HepG2 (cell line): ENCODE measurements around the gene NR1H3. TPM values are rescaled to one million over a fixed set of nuclear protein-coding genes. Genes with fewer than 3 reads are reported as not detected.

ENCODE experiments used
- ARNTL ChIP-seq: sonication (generic); formaldehyde crosslinking; IDR thresholded peaks from 2 replicates; pipeline ENCODE4 v1.4.0; 2020; ENCODE audit warnings: mild to moderate bottlenecking, missing genetic modification reagents
- FOSL1 ChIP-seq: sonication (generic); formaldehyde crosslinking; IDR thresholded peaks from 2 replicates; pipeline ENCODE4 v1.9.0; 2021; ENCODE audit warnings: missing genetic modification reagents, borderline replicate concordance
- FOXP1 ChIP-seq, 2 experiments: fragments of 450-650 bp in 1 of 2; IDR thresholded peaks; 2 replicates each; pipeline ENCODE4 v1.6.1; 2017 to 2018; ENCODE audit warnings: antibody characterized with exemption in 1 of 2
- GATAD1 ChIP-seq: IDR thresholded peaks from 2 replicates; pipeline ENCODE4 v1.6.1; 2016; ENCODE audit warnings: missing genetic modification reagents, missing compliant biosample characterization
- HHEX ChIP-seq: IDR thresholded peaks from 2 replicates; pipeline ENCODE4 v1.6.1; 2016; ENCODE audit warnings: control low read depth
- MAZ ChIP-seq, 2 experiments: sonication (generic) in 1 of 2; formaldehyde crosslinking in 1 of 2; IDR thresholded peaks; 2 replicates each; pipeline versions ENCODE4 v1.5.0 to v1.6.1; 2012 to 2020; ENCODE audit warnings: low read depth in 2 of 2, mild to moderate bottlenecking in 2 of 2, borderline replicate concordance in 1 of 2, improper control_type of control experiment in 1 of 2, low read length in 1 of 2, missing genetic modification reagents in 1 of 2, moderate library complexity in 1 of 2
- NFYC ChIP-seq: IDR thresholded peaks from 2 replicates; pipeline ENCODE4 v1.6.1; 2016; ENCODE audit warnings: missing genetic modification reagents, missing compliant biosample characterization
- SP140L ChIP-seq: sonication (generic); formaldehyde crosslinking; IDR thresholded peaks from 2 replicates; pipeline ENCODE4 v1.4.0; 2020; ENCODE audit warnings: missing genetic modification reagents, borderline replicate concordance
- ZFP41 ChIP-seq: sonication (generic); formaldehyde crosslinking; IDR thresholded peaks from 2 replicates; pipeline ENCODE4 v1.4.0; 2020; ENCODE audit warnings: mild to moderate bottlenecking, missing genetic modification reagents, borderline replicate concordance
- ZNF124 ChIP-seq: sonication (generic); formaldehyde crosslinking; IDR thresholded peaks from 2 replicates; pipeline ENCODE4 v1.4.0; 2020; ENCODE audit warnings: missing genetic modification reagents
- ZNF781 ChIP-seq: sonication (generic); formaldehyde crosslinking; IDR thresholded peaks from 2 replicates; pipeline ENCODE4 v1.5.1; 2020; ENCODE audit warnings: borderline replicate concordance, mild to moderate bottlenecking, missing genetic modification reagents; ENCODE audit errors: not compliant biosample characterization
- polyA plus RNA-seq, 8 experiments: library from polyadenylated mRNA; depleted of rRNA in 3 of 8; stranded (reverse) in 7 of 8; unstranded in 1 of 8; fragments of >200 nt; fragmentation: Illumina TruSeq in 4 of 8; extraction: Trizol in 4 of 8; gene quantifications; 2 replicates each; pipeline versions ENCODE4 v1.2.1 to v1.2.3, GENCODE V29; 2011 to 2016; ENCODE audit warnings: low read depth in 4 of 8, missing spikeins in 1 of 8, mixed read lengths in 1 of 8; ENCODE audit not compliant: insufficient read depth in 1 of 8
- total RNA-seq, 5 experiments: library from RNA; depleted of rRNA; stranded (reverse); fragments of >200 nt; fragmentation: Illumina TruSeq; extraction: Trizol; gene quantifications; 2 replicates each; pipeline ENCODE4 v1.2.3, GENCODE V29; 2016; ENCODE audit warnings: low read depth in 1 of 5
- TF ChIP-seq, protein P1 (sequence below): sonication (generic); formaldehyde crosslinking; IDR thresholded peaks from 2 replicates; pipeline ENCODE4 v1.4.0; 2020; ENCODE audit warnings: missing genetic modification reagents
- TF ChIP-seq, protein P2 (sequence below): sonication (generic); formaldehyde crosslinking; IDR thresholded peaks from 2 replicates; pipeline ENCODE4 v1.8.1; 2023; ENCODE audit warnings: missing genetic modification reagents, mild to moderate bottlenecking, borderline replicate concordance
- TF ChIP-seq, protein P3 (sequence below): sonication (generic); formaldehyde crosslinking; IDR thresholded peaks from 2 replicates; pipeline ENCODE4 v1.4.0; 2020; ENCODE audit warnings: missing genetic modification reagents
- TF ChIP-seq, protein P4 (sequence below): sonication (generic); formaldehyde crosslinking; IDR thresholded peaks from 2 replicates; pipeline ENCODE4 v1.5.0; 2020; ENCODE audit warnings: missing genetic modification reagents
- TF ChIP-seq, protein P5 (sequence below), 2 experiments: fragments of 450-650 bp in 1 of 2; sonication (generic) in 1 of 2; formaldehyde crosslinking; IDR thresholded peaks; 2 replicates each; pipeline versions ENCODE4 v1.5.0 to v1.8.0; 2020 to 2022; ENCODE audit warnings: mild to moderate bottlenecking in 1 of 2, missing genetic modification reagents in 1 of 2
- TF ChIP-seq, protein P6 (sequence below): sonication (generic); formaldehyde crosslinking; IDR thresholded peaks from 2 replicates; pipeline ENCODE4 v1.4.0; 2020; ENCODE audit warnings: mild to moderate bottlenecking, missing genetic modification reagents

NR1H3 gene
- total and polyA plus RNA-seq, 2 of the 13 experiments (the other 11 are each of a cell fraction or from before 2014, with no cell fraction given): 41.8 to 102 TPM

DNA sequence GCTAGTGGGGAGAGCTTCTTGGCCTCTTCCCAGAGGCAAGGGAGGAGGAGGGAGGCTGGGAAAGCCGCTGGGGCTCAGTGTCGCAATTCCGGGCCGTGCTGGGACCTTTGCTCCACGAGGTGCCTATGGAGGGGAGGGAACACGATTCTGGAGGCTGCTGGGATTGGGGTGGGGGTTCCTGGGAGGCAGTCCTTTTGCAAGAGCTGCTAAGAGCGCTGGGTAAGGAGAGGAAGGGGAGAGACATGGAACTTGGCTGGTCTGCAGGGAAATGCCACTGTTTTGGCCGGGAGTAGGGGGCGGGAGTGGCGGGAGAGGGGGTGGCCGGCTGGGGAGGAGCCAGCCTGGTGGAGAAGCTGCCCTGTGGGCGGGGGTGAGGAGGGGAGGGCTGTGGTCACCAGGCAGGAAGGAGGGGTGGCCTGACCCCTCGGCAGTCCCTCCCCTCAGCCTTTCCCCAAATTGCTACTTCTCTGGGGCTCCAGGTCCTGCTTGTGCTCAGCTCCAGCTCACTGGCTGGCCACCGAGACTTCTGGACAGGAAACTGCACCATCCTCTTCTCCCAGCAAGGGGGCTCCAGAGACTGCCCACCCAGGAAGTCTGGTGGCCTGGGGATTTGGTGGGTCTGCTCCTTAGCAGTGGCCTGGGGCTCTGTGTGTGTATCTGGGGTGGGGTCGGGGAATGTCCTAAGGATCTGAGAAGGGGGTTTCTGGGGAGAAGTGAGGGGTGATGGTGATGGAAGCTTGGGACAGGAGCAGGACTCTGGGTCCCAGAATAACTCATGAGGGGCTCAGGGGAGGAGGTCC, at the start of gene NR1H3 (continued):
- TF ChIP-seq, protein P1, sequence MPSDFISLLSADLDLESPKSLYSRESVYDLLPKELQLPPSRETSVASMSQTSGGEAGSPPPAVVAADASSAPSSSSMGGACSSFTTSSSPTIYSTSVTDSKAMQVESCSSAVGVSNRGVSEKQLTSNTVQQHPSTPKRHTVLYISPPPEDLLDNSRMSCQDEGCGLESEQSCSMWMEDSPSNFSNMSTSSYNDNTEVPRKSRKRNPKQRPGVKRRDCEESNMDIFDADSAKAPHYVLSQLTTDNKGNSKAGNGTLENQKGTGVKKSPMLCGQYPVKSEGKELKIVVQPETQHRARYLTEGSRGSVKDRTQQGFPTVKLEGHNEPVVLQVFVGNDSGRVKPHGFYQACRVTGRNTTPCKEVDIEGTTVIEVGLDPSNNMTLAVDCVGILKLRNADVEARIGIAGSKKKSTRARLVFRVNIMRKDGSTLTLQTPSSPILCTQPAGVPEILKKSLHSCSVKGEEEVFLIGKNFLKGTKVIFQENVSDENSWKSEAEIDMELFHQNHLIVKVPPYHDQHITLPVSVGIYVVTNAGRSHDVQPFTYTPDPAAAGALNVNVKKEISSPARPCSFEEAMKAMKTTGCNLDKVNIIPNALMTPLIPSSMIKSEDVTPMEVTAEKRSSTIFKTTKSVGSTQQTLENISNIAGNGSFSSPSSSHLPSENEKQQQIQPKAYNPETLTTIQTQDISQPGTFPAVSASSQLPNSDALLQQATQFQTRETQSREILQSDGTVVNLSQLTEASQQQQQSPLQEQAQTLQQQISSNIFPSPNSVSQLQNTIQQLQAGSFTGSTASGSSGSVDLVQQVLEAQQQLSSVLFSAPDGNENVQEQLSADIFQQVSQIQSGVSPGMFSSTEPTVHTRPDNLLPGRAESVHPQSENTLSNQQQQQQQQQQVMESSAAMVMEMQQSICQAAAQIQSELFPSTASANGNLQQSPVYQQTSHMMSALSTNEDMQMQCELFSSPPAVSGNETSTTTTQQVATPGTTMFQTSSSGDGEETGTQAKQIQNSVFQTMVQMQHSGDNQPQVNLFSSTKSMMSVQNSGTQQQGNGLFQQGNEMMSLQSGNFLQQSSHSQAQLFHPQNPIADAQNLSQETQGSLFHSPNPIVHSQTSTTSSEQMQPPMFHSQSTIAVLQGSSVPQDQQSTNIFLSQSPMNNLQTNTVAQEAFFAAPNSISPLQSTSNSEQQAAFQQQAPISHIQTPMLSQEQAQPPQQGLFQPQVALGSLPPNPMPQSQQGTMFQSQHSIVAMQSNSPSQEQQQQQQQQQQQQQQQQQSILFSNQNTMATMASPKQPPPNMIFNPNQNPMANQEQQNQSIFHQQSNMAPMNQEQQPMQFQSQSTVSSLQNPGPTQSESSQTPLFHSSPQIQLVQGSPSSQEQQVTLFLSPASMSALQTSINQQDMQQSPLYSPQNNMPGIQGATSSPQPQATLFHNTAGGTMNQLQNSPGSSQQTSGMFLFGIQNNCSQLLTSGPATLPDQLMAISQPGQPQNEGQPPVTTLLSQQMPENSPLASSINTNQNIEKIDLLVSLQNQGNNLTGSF: no peak
- TF ChIP-seq FOXP1 (IDR thresholded peaks at IDR 0.05) (no peak), FOXP1 (CRISPR knock-in tag; IDR thresholded peaks at IDR 0.05) (0 out of 2 replicates have a peak, but pooled peaks have one; percentile 14), ARNTL (0 out of 2 replicates have a peak, but pooled peaks have one; percentile 36), GATAD1 (CRISPR knock-in tag) (peak; percentile 63; the same call in 1 of the 2 replicates), ZFP41 (no peak), HHEX (CRISPR knock-in tag) (no peak), SP140L (CRISPR knock-in tag) (no peak), ZNF124 (CRISPR knock-in tag) (no peak), MAZ (IDR thresholded peaks at IDR 0.05; ENCODE audit: borderline replicate concordance, low read depth, low read length) (no peak), MAZ (CRISPR knock-in tag; IDR thresholded peaks at IDR 0.05; ENCODE audit: low read depth) (peak; percentile 65; the same call in 1 of the 2 replicates), NFYC (CRISPR knock-in tag) (no peak), ZNF781 (CRISPR knock-in tag) (no peak), FOSL1 (CRISPR knock-in tag) (no peak)
- TF ChIP-seq, protein P2, sequence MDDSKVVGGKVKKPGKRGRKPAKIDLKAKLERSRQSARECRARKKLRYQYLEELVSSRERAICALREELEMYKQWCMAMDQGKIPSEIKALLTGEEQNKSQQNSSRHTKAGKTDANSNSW: no peak
- TF ChIP-seq, protein P3, sequence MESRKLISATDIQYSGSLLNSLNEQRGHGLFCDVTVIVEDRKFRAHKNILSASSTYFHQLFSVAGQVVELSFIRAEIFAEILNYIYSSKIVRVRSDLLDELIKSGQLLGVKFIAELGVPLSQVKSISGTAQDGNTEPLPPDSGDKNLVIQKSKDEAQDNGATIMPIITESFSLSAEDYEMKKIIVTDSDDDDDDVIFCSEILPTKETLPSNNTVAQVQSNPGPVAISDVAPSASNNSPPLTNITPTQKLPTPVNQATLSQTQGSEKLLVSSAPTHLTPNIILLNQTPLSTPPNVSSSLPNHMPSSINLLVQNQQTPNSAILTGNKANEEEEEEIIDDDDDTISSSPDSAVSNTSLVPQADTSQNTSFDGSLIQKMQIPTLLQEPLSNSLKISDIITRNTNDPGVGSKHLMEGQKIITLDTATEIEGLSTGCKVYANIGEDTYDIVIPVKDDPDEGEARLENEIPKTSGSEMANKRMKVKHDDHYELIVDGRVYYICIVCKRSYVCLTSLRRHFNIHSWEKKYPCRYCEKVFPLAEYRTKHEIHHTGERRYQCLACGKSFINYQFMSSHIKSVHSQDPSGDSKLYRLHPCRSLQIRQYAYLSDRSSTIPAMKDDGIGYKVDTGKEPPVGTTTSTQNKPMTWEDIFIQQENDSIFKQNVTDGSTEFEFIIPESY (CRISPR knock-in tag): no peak
- TF ChIP-seq, protein P4, sequence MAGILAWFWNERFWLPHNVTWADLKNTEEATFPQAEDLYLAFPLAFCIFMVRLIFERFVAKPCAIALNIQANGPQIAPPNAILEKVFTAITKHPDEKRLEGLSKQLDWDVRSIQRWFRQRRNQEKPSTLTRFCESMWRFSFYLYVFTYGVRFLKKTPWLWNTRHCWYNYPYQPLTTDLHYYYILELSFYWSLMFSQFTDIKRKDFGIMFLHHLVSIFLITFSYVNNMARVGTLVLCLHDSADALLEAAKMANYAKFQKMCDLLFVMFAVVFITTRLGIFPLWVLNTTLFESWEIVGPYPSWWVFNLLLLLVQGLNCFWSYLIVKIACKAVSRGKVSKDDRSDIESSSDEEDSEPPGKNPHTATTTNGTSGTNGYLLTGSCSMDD (CRISPR knock-in tag): no peak
- TF ChIP-seq, protein P5, sequence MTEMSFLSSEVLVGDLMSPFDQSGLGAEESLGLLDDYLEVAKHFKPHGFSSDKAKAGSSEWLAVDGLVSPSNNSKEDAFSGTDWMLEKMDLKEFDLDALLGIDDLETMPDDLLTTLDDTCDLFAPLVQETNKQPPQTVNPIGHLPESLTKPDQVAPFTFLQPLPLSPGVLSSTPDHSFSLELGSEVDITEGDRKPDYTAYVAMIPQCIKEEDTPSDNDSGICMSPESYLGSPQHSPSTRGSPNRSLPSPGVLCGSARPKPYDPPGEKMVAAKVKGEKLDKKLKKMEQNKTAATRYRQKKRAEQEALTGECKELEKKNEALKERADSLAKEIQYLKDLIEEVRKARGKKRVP (CRISPR knock-in tag; IDR thresholded peaks at IDR 0.05): peak in 1 of 2 experiments; percentile 62; a peak in 1 of 4 replicates
- TF ChIP-seq, protein P6, sequence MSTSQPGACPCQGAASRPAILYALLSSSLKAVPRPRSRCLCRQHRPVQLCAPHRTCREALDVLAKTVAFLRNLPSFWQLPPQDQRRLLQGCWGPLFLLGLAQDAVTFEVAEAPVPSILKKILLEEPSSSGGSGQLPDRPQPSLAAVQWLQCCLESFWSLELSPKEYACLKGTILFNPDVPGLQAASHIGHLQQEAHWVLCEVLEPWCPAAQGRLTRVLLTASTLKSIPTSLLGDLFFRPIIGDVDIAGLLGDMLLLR (CRISPR knock-in tag): no peak
